Neural progenitor cell (in vitro differentiated cells): ENCODE results near the gene SPNS3.

Experiments
- CTCF ChIP-seq: fragments of 200-600 bp; sonication (generic); IDR thresholded peaks from 2 replicates; pipeline ENCODE4 v1.5.1; 2017; ENCODE audit warnings: antibody characterized with exemption, mild to moderate bottlenecking
- EZH2 ChIP-seq: fragments of 200-600 bp; sonication (generic); IDR thresholded peaks from 2 replicates; pipeline ENCODE4 v1.6.1; 2017; ENCODE audit warnings: antibody characterized with exemption, mild to moderate bottlenecking, moderate library complexity
- EZH2phosphoT487 ChIP-seq: fragments of 200-600 bp; sonication (generic); IDR thresholded peaks from 2 replicates; pipeline ENCODE4 v1.6.1; 2017; ENCODE audit warnings: antibody characterized with exemption

DNA sequence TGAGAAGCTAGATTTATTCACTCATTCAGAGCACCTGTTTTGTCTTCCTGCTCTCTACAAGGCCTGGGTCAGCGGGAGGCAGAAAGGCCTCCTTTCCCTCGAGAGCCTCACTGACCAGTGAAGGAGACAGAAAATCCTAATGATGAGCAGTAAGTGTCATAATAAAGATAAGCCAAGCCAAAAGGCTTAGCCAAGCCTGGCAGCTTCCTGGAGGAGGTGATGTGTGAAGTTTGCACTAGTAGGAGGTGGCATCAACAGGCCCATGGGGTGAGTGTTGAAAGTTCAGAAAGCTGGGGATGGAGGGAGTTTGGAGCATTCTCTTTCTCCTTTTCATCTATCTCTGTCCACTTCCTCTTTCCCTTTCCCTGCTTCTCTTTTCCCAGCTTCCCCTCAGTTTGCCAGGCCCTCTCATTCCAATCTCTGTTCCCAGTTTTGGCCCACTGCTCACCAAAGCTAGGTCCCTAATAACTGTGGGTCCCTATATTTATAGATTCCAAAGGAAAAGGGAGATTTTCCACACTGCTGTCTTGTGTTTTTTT is 16.5 kb upstream of the SPNS3 start:
- TF ChIP-seq CTCF, result no peak
- no peak for TF ChIP-seq EZH2
- no peak for TF ChIP-seq EZH2phosphoT487
